NCI-H226 (cell line): ENCODE results near the gene FRMD4A.
"Not testable (repeated sequence)": the region's sequence is repeated elsewhere in the genome, so short reads cannot be mapped to it uniquely, and the experiment has no call there.

Source experiments
- DNase-seq: peaks from one replicate; pipeline ENCODE4 v3.0.0-alpha.2; 2015

FRMD4A gene

DNA sequence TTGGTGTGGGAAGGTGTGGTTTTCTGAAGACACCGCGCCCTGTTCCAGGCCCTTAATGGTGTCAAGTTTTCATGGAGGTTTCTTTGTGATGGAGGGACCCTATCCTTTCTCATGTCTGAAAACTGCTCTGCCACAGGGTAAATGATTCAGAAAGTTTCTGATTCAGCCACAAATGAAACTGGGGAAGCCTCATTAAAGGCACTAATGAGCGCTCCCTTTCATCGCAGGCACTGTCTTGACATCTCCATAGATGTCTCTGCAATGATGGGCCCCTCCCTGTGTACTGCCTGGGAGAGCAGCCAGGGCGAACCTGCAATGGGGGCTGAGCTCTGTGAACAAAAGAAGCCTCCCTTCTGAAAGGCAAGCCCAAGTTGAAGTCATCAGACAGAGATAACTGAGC lies 388.7 kb downstream of the FRMD4A start:
- no peak for DNase-seq

GRCh38 chr10:13939391-13939790 lies 391.3 kb downstream of the FRMD4A start:
- DNase-seq: no peak

- DNase-seq: no peak
Measured at GRCh38 chr10:13938950-13939349, 391.8 kb downstream of the FRMD4A start.

GRCh38 chr10:13936826-13937225 lies 393.9 kb downstream of the FRMD4A start:
- DNase-seq: no peak

GRCh38 chr10:13930120-13930519 lies 400.6 kb downstream of the FRMD4A start:
- DNase-seq: no peak

GRCh38 chr10:13928451-13928850 lies 402.3 kb downstream of the FRMD4A start:
- DNase-seq: no peak

DNA sequence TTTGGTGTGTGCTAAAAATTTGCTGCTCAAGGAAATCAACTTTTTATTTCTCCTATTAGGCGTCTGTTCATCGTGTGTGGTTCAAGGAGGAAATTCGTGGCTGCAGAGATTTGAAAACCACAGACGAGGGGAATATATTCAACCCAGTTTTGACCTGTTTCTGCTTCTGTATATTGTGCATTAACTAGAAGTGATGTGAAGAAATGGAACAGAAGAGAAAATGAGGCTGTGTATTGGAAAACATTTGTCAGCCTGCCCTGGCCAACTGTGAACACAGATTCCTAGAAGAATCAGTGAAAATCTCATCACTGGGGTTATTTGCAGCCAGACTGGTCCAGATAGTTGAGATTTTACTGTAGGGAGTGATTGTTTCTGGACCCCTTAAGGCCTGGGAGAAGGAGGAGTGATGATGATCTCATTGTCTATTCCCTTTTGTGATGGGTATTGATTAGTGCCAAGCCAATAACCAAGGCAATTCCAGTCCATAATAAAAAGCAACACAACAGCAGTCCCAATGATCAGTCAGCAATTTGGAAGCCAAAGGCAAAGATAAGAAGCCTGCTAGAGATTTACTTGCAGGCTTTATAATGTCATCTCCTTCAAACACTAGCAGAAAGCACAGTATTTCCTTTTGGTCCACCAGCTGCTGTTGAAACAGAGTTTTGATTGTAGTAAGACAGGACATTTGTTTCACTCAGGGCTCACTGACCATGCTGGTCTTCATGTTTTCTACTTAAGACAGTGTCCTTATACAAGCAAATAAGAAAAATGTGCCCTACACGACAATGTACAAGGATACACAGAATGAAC lies 404.5 kb downstream of the FRMD4A start:
- DNase-seq: no peak

DNA sequence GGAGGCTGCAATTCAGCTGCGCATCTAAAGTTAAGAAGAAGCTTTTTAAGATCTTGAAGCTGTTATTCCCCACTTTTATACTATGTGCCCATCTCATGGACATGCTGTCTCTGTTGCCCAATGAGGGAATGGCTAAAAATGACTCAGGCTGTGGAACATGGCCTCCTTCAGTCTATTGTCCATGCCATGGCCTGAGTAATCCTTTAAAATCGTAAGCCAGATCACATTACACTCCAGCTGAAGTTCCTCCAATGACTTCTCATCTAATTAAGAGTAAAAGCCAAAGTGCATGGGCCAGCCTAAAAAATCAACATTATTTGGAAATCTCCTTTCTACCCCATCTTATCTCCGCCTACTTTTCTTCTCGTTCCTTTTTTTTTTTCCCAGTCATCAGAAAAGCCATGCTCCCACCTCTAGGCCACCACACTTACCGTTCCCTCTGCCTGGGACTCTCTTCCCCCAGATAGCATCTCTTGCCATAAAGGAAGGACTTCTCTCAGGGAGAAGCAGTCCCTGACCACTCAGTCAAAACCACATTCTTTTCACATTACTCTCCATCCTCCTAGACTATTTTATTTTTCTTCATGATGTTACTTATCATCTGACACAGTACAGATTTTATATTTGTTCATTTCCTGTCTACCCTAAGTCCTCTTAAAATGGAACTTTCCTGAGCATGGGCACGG lies 406.5 kb downstream of the FRMD4A start:
- peak; percentile 82 for DNase-seq

GRCh38 chr10:13922586-13922985 lies 408.1 kb downstream of the FRMD4A start:
- no peak for DNase-seq

DNA sequence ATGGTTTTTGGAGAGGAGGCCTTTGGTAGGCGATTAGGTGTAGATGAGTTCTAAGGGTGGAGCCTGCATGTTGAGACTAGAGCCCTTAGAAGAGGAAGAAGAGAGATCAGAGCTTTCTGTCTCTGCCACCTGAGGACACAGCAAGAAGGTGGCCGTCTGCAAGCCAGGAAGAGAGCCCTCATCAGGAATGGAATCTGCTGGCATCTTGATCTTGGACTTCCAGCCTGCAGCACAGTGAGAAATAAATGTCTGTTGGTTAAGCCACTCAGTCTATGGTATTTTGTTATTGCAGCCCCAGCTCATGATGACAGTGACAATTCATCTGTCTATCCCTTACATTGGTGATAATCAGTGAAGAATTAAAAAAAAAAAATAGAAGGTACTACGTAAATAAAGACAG lies 408.8 kb downstream of the FRMD4A start:
- DNase-seq: no peak

- DNase-seq: not testable (repeated sequence)
Measured at GRCh38 chr10:13921131-13921530, 409.6 kb downstream of the FRMD4A start.

- DNase-seq: no peak
Measured at GRCh38 chr10:13920465-13920864, 410.3 kb downstream of the FRMD4A start.

GRCh38 chr10:13920031-13920430 lies 410.7 kb downstream of the FRMD4A start:
- DNase-seq: no peak

- DNase-seq: peak; percentile 23
Measured at GRCh38 chr10:13917791-13918190, 412.9 kb downstream of the FRMD4A start.

GRCh38 chr10:13916384-13916947 lies 414.3 kb downstream of the FRMD4A start:
- DNase-seq: no peak

GRCh38 chr10:13915710-13916109 lies 415.0 kb downstream of the FRMD4A start:
- DNase-seq: no peak

DNA sequence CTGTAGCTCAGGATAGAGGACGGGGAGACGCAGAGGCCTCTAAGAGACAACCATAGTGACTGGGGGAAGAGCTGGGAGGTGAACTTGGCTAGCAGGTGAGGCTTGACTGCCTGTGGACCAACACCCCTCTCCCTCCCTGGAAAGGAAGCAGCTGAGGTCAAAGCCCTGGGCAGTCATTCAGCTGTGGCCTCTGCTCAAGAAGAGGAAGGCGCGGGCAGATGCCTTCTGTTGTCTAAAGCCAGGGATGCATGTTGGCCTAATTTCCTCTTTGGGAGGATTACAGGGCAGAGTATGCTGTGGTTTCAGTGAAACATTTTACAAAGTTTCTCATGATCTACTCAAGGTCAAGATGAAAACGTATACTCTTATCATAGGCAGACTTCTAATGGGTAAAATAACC lies 416.8 kb downstream of the FRMD4A start:
- DNase-seq: no peak

GRCh38 chr10:13911821-13912520 lies 418.8 kb downstream of the FRMD4A start:
- DNase-seq: no peak

- DNase-seq: no peak
Measured at GRCh38 chr10:13909516-13910258, 421.0 kb downstream of the FRMD4A start.

DNA sequence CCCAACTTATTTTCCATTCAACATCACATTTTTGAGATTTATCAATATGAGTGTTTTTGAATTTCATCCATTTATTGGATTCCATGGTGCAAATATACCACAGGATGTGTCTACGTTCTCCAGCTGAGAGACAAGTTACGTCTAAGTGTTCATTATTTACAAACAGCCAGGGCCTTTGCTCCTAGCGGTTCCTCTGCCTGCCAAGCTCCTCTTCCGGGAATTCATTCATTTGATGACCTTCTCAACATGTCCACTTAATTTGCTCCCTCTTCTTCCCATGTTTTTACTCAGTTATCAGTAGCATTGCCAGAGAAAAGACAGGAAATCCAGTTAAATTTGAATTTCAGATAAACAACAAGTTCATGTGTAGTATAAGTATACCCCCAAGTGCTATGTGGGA lies 422.2 kb downstream of the FRMD4A start:
- DNase-seq: no peak

GRCh38 chr10:13907570-13907969 lies 423.2 kb downstream of the FRMD4A start:
- DNase-seq: no peak

DNA sequence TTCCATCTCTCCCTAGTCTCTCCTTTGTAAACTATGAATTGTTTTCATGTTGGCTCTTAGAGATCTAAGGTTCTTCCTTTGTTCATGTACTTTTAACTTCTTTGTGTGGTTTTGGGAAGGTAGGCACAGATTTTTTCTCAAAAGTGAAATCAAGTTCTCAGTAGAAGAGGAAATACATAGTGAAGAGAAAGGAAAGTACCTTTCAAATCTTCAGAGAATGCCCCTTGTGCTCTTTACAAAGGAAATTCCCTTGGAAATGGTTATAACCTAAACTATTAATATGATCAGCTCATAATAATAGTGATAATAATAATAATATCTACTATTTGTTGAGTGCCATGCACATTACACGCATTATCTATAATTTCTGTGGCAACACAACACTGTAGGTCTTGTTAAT lies 425.4 kb downstream of the FRMD4A start:
- no peak for DNase-seq

DNA sequence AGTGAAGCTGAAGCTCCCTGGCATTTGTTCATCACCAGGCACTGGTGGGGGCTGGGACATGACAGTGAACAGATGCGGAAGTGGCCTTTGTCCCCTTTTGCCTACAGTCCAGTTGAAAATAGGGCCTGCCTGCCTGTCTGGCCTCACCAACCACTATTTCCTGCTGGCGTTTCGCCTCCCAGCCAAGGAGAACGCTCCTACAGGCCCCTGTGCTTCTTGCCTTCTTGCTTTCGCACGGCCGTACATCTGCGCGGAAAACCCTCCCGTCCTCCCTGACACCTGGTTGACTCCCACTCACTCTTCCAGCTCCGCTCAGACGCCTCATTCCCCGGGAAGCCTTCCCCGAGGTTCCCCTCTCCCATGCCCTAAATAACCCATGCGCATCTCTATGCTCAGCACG lies 426.7 kb downstream of the FRMD4A start:
- DNase-seq: no peak
